ENCODE results near the gene C10orf95. TPM values are rescaled to one million over a fixed set of nuclear protein-coding genes. Genes with fewer than 3 reads are reported as not detected.

Gene C10orf95
- total and polyA plus RNA-seq, 2 of the 13 experiments (the other 11 are each of a cell fraction or from before 2014, with no cell fraction given): 0.05 to 0.07 TPM

GRCh38 chr10:102419269-102420180 is 31.8 kb downstream of the C10orf95 start:
- CTCF ChIA-PET (ENCODE audit: low intra/inter-chr PET ratio, low total read pairs): no interaction called here
- Histone ChIP-seq H3K79me2 (ENCODE audit: insufficient read depth, low read length) (no peaks in the 10 kb centered on the region), H4K20me1 (ENCODE audit: insufficient read depth, low read length) (no peaks in the 10 kb centered on the region), H3K4me3 (replicated peaks in 1 of 3; ENCODE audit: insufficient read depth in 1 of 3, low read depth in 2 of 3, low read length in 3 of 3) (peak overlapping the region; percentile 79 to 97 (median 84)), H3K4me1 (ENCODE audit: insufficient read depth, low read length) (peaks cover 36% of the 10 kb centered on the region), H3K36me3 (replicated peaks in 1 of 2; ENCODE audit: control insufficient read depth in 1 of 2, insufficient read depth in 2 of 2, low read length in 2 of 2) (peaks cover 0 to 14% of the 10 kb centered on the region in 2 experiments; a peak in 3 of 5 replicates), H3K27ac (ENCODE audit: extremely low read length, insufficient read depth, low read length) (peak overlapping the region; percentile 87), H2AFZ (ENCODE audit: low read length) (no peak overlapping the region), H3K4me2 (ENCODE audit: low read depth, low read length) (peak overlapping the region; percentile 98), H3K9me3 (ENCODE audit: low read length) (no peaks in the 10 kb centered on the region), H3K9ac (ENCODE audit: insufficient read depth, low read depth, low read length) (peak overlapping the region; percentile 77), H3K27me3 (ENCODE audit: control insufficient read depth in 1 of 2, insufficient read depth in 2 of 2, low read length in 2 of 2) (peaks cover 1 to 18% of the 10 kb centered on the region in 2 experiments; a peak in 3 of 5 replicates)
- in situ Hi-C loops (cut with HindIII; ENCODE audit: extremely low pct_ligation_motif_present, low pct_unique_long_range_greater_than_20kb) (loop anchor here (5.0 kb wide), 1 partner anchor 43 kb away; no protein-coding TSS in a partner anchor), intact Hi-C loops (cut with micrococcal nuclease; ENCODE audit: unreplicated experiment) (loop anchor here (2.0 to 5.0 kb wide), 3 partner anchors 25 to 58 kb away; partner anchors contain the start of gene NFKB2)
- WGBS (ENCODE audit: low lambda C conversion rate): 0% methylated on average over 18 of the region's 54 CpGs
- FAIRE-seq (peak; percentile 28), DNase-seq (ENCODE audit: low spot score) (peak; percentile 35), ATAC-seq (no peak)
- no TSS peak for BruUV-seq (replicated peaks)
- POLR2A ChIA-PET: interaction anchor here (0.9 to 5.3 kb wide), 8 partner anchors 9 to 304 kb away, joined by 3 to 135 read pairs (median 8); partner anchors contain the start of genes C10orf95, CUEDC2 and NFKB2
- TF ChIP-seq ATF4 (CRISPR knock-in tag; IDR thresholded peaks at IDR 0.05): no peak
- no peak for TF ChIP-seq ZFX (CRISPR knock-in tag; IDR thresholded peaks at IDR 0.05; ENCODE audit: low read depth)
- no peak for TF ChIP-seq GMEB2 (CRISPR knock-in tag; IDR thresholded peaks at IDR 0.05; ENCODE audit: low read depth)
- no peak for TF ChIP-seq LBX2 (CRISPR knock-in tag; IDR thresholded peaks at IDR 0.05; ENCODE audit: borderline replicate concordance)
- TF ChIP-seq ARHGAP35 (CRISPR knock-in tag; IDR thresholded peaks at IDR 0.05; ENCODE audit: borderline replicate concordance): no peak
- peak; percentile 47; the same call in 1 of the 2 replicates for TF ChIP-seq SAFB2 (CRISPR knock-in tag; IDR thresholded peaks at IDR 0.05; ENCODE audit: borderline replicate concordance, low read depth)
- TF ChIP-seq ZSCAN21 (CRISPR knock-in tag; IDR thresholded peaks at IDR 0.05; ENCODE audit: borderline replicate concordance): no peak
- TF ChIP-seq FOXM1 (CRISPR knock-in tag; IDR thresholded peaks at IDR 0.05): peak; percentile 72; the same call in 1 of the 2 replicates
- TF ChIP-seq DR1 (CRISPR knock-in tag; IDR thresholded peaks at IDR 0.05): no peak
- 0 out of 2 replicates have a peak, but pooled peaks have one; percentile 53 for TF ChIP-seq CERS6 (CRISPR knock-in tag; IDR thresholded peaks at IDR 0.05)
- peak; percentile 76 for TF ChIP-seq BORCS8-MEF2B (CRISPR knock-in tag; IDR thresholded peaks at IDR 0.05)
- TF ChIP-seq ZNF30 (CRISPR knock-in tag; IDR thresholded peaks at IDR 0.05): no peak
- TF ChIP-seq ISL2 (CRISPR knock-in tag; IDR thresholded peaks at IDR 0.05): peak; percentile 74
- TF ChIP-seq RXRA (CRISPR knock-in tag; IDR thresholded peaks at IDR 0.05): peak; percentile 22; the same call in 1 of the 2 replicates
- peak; percentile 83 for TF ChIP-seq ZNF629 (CRISPR knock-in tag; conservative IDR thresholded peaks at IDR 0.05)
